TTC549 (cell line): Measurements from ENCODE around the gene SYT7.

Experiments
- FAIRE-seq: peaks from 2 replicates; lab custom pipeline; 2012; peaks lifted over from hg19 to GRCh38; lab: Jason Lieb, UNC

SYT7 gene

GRCh38 chr11:61585115-61585514, 4.2 kb upstream of the SYT7 start:
- FAIRE-seq, result no peak

GRCh38 chr11:61581931-61582330, 1.1 kb upstream of the SYT7 start:
- no peak for FAIRE-seq

- no peak for FAIRE-seq
Measured at GRCh38 chr11:61580271-61580888, 496 bp downstream of the SYT7 start.

GRCh38 chr11:61579676-61580270, 1.1 kb downstream of the SYT7 start:
- no peak for FAIRE-seq

GRCh38 chr11:61578819-61579675, 1.8 kb downstream of the SYT7 start:
- no peak for FAIRE-seq

- no peak for FAIRE-seq
Measured at GRCh38 chr11:61577383-61578118, 3.3 kb downstream of the SYT7 start.

GRCh38 chr11:61575886-61576861, 4.7 kb downstream of the SYT7 start:
- no peak for FAIRE-seq

- FAIRE-seq, result no peak
Measured at GRCh38 chr11:61574611-61575010, 6.3 kb downstream of the SYT7 start.

- no peak for FAIRE-seq
Measured at GRCh38 chr11:61572913-61573312, 8.0 kb downstream of the SYT7 start.

GRCh38 chr11:61571869-61572268, 9.0 kb downstream of the SYT7 start:
- no peak for FAIRE-seq

- FAIRE-seq, result no peak
Measured at GRCh38 chr11:61571337-61571736, 9.5 kb downstream of the SYT7 start.

GRCh38 chr11:61569701-61570100, 11.2 kb downstream of the SYT7 start:
- no peak for FAIRE-seq

- no peak for FAIRE-seq
Measured at GRCh38 chr11:61569018-61569417, 11.9 kb downstream of the SYT7 start.

- FAIRE-seq, result no peak
Measured at GRCh38 chr11:61567286-61568061, 13.4 kb downstream of the SYT7 start.

GRCh38 chr11:61564936-61565696, 15.8 kb downstream of the SYT7 start:
- FAIRE-seq, result no peak

- FAIRE-seq, result no peak
Measured at GRCh38 chr11:61560751-61561150, 20.1 kb downstream of the SYT7 start.

GRCh38 chr11:61556621-61557020, 24.3 kb downstream of the SYT7 start:
- no peak for FAIRE-seq

GRCh38 chr11:61555978-61556377, 24.9 kb downstream of the SYT7 start:
- FAIRE-seq, result no peak

GRCh38 chr11:61555051-61555969, 25.6 kb downstream of the SYT7 start:
- FAIRE-seq, result no peak
